Adrenal gland (tissue), 12 donors: ENCODE measurements around the gene ZNF469. TPM values are rescaled to one million over a fixed set of nuclear protein-coding genes. Genes with fewer than 3 reads are reported as not detected.
"Not testable (repeated sequence)": the region's sequence is repeated elsewhere in the genome, so short reads cannot be mapped to it uniquely, and the experiment has no call there.

ENCODE experiments used
- DNase-seq, 7 donors: peaks; one replicate each; pipeline ENCODE4 v3.0.0-alpha.2; 2019 to 2020
- H3K27ac ChIP-seq, 5 donors: fragments of 200-600 bp; sonication (generic) in 4 of 5; 1 replicate in 3 of 5; 2 replicates in 2 of 5; pipeline versions ENCODE4 v1.5.1 to v1.8.0; 2016 to 2020; ENCODE audit warnings: mild to moderate bottlenecking in 1 of 5
- H3K27me3 ChIP-seq: fragments of 200-600 bp; 2 replicates; pipeline ENCODE4 v1.8.0; 2021
- H3K36me3 ChIP-seq, 2 donors: fragments of 200-600 bp; replicated peaks in 1 of 2; 1 replicate in 1 of 2; 2 replicates in 1 of 2; pipeline versions ENCODE4 v1.5.1 to v1.8.0; 2018 to 2022
- H3K4me1 ChIP-seq, 2 donors: fragments of 200-600 bp; replicated peaks in 1 of 2; 1 replicate in 1 of 2; 2 replicates in 1 of 2; pipeline versions ENCODE4 v1.5.1 to v1.8.0; 2018 to 2021
- H3K4me3 ChIP-seq, 4 donors: fragments of 200-600 bp; sonication (generic) in 3 of 4; one replicate each; pipeline ENCODE4 v1.5.1; 2016 to 2018
- H3K9me3 ChIP-seq, 3 donors: fragments of 200-600 bp; sonication (generic) in 1 of 3; replicated peaks in 1 of 3; 1 replicate in 2 of 3; 2 replicates in 1 of 3; pipeline versions ENCODE4 v1.5.1 to v1.8.0; 2016 to 2021
- CTCF ChIP-seq, 6 experiments: fragments of 450-650 bp in 4 of 6; fragments of 200-600 bp in 2 of 6; sonication (generic) in 1 of 6; IDR thresholded peaks; 1 replicate in 5 of 6; 2 replicates in 1 of 6; pipeline versions ENCODE4 v1.5.1 to v1.8.0; 2016 to 2021; ENCODE audit warnings: antibody characterized with exemption in 6 of 6, mild to moderate bottlenecking in 2 of 6, moderate library complexity in 1 of 6
- POLR2A ChIP-seq, 2 donors: fragments of 450-650 bp; IDR thresholded peaks; one replicate each; pipeline ENCODE4 v1.6.1; 2017; ENCODE audit warnings: antibody characterized with exemption in 2 of 2, mild to moderate bottlenecking in 2 of 2, moderate library complexity in 1 of 2
- WGBS, 4 donors: extraction: QIAGEN DNeasy Blood & Tissue Kit in 2 of 4; methylation state at CpG; one replicate each; pipeline versions ENCODE4 v1.1.5 to v1.1.7; 2013 to 2017; 5-methylcytosine and 5-hydroxymethylcytosine counted together
- intact Hi-C, 2 donors: fragments of 100-400 bp; cut with DNase I; formaldehyde crosslinking; loops; one replicate each; pipeline versions ENCODE4 v1.14.1 to v1.15.0; 2022 to 2023
- polyA plus RNA-seq, 3 donors: library from polyadenylated mRNA; stranded (reverse); fragments of 200-250 nt in 2 of 3; fragments of 350-450 nt in 1 of 3; fragmentation: Illumina TruSeq in 1 of 3; extraction: RNeasy Lipid Tissue Mini Kit (QIAGEN cat#74804) in 1 of 3; gene quantifications; one replicate each; pipeline ENCODE4 v1.2.3, GENCODE V29; 2013 to 2014
- total RNA-seq, 9 donors: library from RNA; depleted of rRNA in 4 of 9; stranded (reverse); fragments of >200 nt in 4 of 9; fragments of 120-200 nt in 1 of 9; fragmentation: NEBNext Ultra II Directional in 1 of 9; extraction: Animal tissue kit (Norgen Biotek cat#: 25700) in 1 of 9; gene quantifications; one replicate each; pipeline versions ENCODE4 v1.1.0 to v1.2.4, GENCODE V29; 2013 to 2023
- donor health status: healthy with polysubstance abuse.
- donor health status: Bipolar disorder and iron deficiency.
- donor health status: DM: yes; HTN: yes; CAD: no.
- donor health status: DM: no; HTN: no; CAD: no.
- donor health status: DM: no; HTN: no; CAD: no.
- donor health status: DM: yes; HTN: yes; CAD: no.

The ZNF469 gene
- total and polyA plus RNA-seq, 12 donors, result 0.18 to 5.7 (median 1.9) TPM

- TF ChIP-seq CTCF (IDR thresholded peaks at IDR 0.05) (no peak), POLR2A (IDR thresholded peaks at IDR 0.05) (no peak)
- no peak overlapping the region for H3K4me3 ChIP-seq
- H3K9me3 ChIP-seq, result no peaks in the 10 kb centered on the region
- intact Hi-C loops, result no loop called here
- no peaks in the 10 kb centered on the region for H3K4me1 ChIP-seq
- no peak overlapping the region for H3K27ac ChIP-seq
- H3K36me3 ChIP-seq, result no peaks in the 10 kb centered on the region
- WGBS, 4 donors, result 63 to 83% (median 78%) methylated on average over 5 of the region's 5 CpGs
- DNase-seq, result no peak
- H3K27me3 ChIP-seq, result no peaks in the 10 kb centered on the region
Measured at GRCh38 chr16:88407807-88408206, 25.0 kb downstream of the ZNF469 start.

- H3K27ac ChIP-seq, result no peak overlapping the region
- TF ChIP-seq POLR2A (IDR thresholded peaks at IDR 0.05), result no peak
- no peak for TF ChIP-seq CTCF (IDR thresholded peaks at IDR 0.05)
- no peaks in the 10 kb centered on the region for H3K4me1 ChIP-seq
- no peak for DNase-seq
- no peaks in the 10 kb centered on the region for H3K9me3 ChIP-seq
- intact Hi-C loops, result no loop called here
- H3K27me3 ChIP-seq, result no peaks in the 10 kb centered on the region
- no peaks in the 10 kb centered on the region for H3K36me3 ChIP-seq
- H3K4me3 ChIP-seq, result no peak overlapping the region
- 68 to 78% (median 75%) methylated on average over 13 to 15 of the region's 15 CpGs for WGBS, 4 donors
Measured at GRCh38 chr16:88408561-88409142, 25.9 kb downstream of the ZNF469 start.

GRCh38 chr16:88409296-88410065, 26.7 kb downstream of the ZNF469 start:
- H3K9me3 ChIP-seq, result no peaks in the 10 kb centered on the region
- no peak overlapping the region for H3K4me3 ChIP-seq
- DNase-seq, result no peak
- intact Hi-C loops, result no loop called here
- TF ChIP-seq CTCF (IDR thresholded peaks at IDR 0.05) (no peak), POLR2A (IDR thresholded peaks at IDR 0.05) (no peak)
- H3K4me1 ChIP-seq, result no peaks in the 10 kb centered on the region
- WGBS, 4 donors, result 86 to 91% (median 90%) methylated on average over 23 to 28 of the region's 29 CpGs
- no peaks in the 10 kb centered on the region for H3K27me3 ChIP-seq
- no peaks in the 10 kb centered on the region for H3K36me3 ChIP-seq
- H3K27ac ChIP-seq, result no peak overlapping the region

- H3K27me3 ChIP-seq, DNase-seq, H3K9me3 ChIP-seq, H3K27ac ChIP-seq, intact Hi-C loops, H3K36me3 ChIP-seq, H3K4me3 ChIP-seq, H3K4me1 ChIP-seq: not testable (repeated sequence)
- WGBS, 4 donors, result 93 to 94% (median 94%) methylated on average over 23 to 28 of the region's 28 CpGs
Measured at GRCh38 chr16:88410297-88410968, 27.7 kb downstream of the ZNF469 start.
